HG02970 (cell line): ENCODE measurements around the gene TRA2A.
"Not testable (repeated sequence)": the region's sequence is repeated elsewhere in the genome, so short reads cannot be mapped to it uniquely, and the experiment has no call there.

Source experiments
- ATAC-seq: cut with Tn5 transposase; IDR thresholded peaks from one replicate; pipeline ENCODE4 v1.9.1; 2021; ENCODE audit warnings: mild to moderate bottlenecking, moderate library complexity, moderate number of reproducible peaks; ENCODE audit not compliant: unreplicated experiment, low FRiP score

The TRA2A gene

DNA sequence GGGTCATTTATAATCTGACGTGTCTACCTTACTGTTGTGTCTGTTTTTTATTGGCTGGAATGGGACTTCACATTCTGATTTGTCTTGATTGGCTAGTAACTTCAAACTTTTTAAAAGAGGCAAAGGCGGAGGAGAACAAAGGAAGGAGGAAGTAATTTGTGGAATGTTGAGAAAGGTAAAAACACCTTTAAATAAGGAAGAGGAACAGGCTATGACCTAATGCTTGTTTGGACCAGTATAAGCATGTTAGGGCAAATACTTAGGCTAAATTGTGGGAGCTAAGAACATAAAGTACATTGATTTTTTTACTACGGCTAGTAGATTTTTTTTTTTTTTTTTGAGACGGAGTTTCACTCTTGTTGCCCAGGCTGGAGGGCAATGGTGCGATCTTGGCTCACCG is 18.0 kb downstream of the TRA2A start:
- not testable (repeated sequence) for ATAC-seq

DNA sequence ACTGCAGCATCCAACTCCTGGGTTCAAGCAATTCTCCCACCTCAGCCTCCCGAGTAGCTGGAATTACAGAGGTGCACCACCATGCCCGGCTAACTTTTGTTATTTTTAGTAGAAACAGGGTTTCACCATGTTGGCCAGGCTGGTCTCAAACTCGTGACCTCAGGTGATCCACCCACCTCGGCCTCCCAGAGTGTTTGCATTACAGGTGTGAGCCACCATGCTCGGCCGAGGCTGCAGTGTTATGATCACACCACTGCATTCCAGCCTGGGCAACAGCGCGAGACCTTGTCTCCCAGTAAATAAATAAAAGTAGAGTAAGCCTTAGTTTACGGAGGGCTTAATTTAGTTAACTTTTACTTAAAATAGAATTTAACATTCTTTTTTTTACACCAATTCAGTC is 37.8 kb downstream of the TRA2A start:
- no peak for ATAC-seq

DNA sequence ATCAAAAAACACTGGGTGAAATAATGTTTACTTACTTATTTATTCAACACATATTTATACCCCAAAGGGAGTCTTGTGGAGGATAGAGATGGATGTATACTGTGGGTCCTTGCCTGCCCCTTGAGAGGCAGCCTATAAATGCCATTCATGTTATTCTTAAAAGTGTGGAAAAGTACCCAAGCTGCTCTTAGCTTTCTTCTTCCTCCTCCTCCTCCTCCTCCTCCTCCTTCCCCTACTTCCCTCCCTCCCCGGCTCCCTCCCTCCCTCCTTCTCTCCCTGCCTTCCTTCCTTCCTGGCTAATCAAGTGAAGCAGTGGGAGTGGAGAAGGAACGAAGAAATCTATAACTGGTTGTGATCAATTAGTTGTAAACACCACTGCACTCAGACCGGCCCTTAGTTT is 40.3 kb downstream of the TRA2A start:
- ATAC-seq, result no peak

DNA sequence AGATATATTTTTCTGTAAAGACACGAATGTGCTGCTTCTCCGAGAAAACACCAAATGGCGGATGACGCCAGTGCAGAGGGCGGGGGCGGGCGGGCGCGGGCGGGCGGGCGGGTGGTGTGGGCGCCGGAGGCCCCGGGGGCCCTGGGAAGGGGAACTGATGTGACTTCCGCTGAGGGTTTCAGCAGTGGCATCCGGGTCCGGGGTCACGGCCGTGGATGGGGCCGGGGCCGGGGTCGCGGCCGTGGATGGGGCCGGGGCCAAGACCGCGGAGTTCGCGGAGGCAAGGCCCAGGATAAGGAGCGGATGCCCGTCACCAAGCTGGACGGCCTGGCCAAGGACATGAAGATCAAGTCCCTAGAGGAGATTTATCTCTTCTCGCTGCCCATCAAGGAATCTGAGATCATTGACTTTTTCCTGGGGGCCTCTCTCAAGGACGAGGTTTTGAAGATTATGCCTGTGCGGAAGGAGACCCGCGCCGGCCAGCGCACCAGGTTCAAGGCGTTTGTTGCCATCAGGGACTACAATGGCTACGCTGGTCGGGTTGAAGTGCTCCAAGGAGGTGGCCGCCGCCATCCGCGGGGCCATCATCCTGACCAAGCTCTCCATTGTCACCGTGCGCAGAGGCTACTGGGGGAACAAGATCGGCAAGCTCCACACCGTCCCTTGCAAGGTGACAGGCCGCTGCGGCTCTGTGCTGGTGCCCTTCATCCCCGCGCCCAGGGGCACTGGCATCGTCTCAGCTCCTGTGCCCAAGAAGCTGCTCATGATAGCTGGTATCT is 41.2 kb downstream of the TRA2A start:
- no peak for ATAC-seq

DNA sequence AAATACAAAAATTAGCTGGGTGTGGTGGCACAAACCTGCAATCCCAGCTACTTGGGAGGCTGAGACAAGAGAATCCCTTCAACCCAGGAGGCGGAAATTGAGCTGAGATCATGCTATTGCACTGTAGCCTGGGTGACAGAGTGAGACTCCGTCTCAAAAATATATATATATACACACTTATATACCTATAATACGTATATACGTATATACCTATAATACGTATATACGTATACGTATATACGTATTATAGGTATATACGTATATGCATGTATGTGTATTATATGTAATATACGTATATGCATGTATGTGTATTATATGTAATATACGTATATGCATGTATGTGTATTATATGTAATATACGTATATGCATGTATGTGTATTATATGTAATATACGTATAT is 43.1 kb downstream of the TRA2A start:
- ATAC-seq, result not testable (repeated sequence)

DNA sequence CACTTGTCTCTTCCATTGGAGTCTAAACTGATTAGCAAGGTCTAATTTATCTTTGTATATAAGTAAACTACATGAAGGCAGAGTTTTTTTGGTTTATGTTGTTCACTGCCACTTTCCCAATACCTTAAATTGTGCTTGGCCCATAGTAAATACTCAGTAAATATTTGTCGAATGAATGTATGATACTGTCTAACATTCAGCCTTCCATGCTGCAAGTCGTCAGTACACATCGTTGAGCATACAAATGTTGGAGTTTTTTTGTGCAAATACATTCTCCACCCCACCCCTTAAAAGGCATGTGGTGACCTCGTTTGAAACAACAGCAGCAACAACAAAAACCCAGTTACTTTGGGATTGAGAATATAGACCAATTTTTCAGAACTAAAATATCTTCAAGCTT is 44.1 kb downstream of the TRA2A start:
- no peak for ATAC-seq

DNA sequence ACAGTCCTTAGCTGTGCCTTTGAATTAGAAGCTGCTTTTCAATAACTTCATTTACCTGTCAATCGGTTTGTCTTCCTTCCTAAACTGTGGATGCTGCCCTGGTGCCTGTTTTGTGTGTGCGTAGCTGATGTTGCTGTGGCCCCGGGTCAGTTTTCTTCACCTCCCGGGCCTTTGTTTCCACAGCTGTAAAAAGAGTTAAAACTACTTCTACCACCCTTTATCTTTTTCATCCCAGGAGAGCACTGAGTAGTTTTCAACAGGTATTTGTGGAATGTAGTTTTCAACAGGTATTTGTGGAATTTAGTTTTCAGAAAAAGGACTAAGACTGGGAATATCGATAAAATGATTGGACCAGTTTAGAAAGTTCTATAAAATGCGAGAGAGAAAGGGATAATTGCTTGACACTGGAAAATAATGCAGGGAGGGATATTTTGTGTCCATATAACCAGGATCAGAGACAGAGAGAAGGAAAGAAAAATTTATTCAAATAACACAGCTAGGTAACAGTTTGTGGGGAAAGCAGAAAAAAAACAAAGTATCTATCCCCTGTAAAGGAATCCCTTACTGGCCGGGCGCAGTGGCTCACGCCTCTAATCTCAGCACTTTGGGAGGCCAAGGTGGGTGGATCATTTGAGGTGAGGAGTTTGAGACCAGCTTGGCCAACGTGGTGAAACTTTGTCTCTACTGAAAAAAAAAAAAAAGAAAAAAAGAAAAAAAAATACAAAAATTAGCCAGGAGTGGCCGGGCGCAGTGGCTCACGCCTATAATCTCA is 45.6 kb downstream of the TRA2A start:
- no peak for ATAC-seq

DNA sequence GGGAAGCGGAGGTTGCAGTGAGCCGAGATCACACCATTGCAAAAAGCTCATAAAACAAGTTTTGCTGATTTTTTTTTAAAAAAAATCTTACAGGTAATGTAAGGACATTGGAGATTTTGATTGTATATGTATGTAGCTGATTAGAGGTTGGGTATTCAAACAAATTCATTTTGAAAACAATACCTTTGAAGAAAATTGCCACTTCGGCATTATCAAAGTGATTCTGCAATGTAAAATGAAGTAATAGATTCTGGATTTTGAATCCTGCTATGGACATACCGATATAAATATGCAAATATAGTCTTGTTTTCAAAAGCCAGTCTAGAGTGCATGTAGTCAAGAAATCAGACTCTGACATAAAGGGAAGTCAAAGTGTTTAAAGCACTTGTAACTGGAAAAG is 49.1 kb downstream of the TRA2A start:
- no peak for ATAC-seq

DNA sequence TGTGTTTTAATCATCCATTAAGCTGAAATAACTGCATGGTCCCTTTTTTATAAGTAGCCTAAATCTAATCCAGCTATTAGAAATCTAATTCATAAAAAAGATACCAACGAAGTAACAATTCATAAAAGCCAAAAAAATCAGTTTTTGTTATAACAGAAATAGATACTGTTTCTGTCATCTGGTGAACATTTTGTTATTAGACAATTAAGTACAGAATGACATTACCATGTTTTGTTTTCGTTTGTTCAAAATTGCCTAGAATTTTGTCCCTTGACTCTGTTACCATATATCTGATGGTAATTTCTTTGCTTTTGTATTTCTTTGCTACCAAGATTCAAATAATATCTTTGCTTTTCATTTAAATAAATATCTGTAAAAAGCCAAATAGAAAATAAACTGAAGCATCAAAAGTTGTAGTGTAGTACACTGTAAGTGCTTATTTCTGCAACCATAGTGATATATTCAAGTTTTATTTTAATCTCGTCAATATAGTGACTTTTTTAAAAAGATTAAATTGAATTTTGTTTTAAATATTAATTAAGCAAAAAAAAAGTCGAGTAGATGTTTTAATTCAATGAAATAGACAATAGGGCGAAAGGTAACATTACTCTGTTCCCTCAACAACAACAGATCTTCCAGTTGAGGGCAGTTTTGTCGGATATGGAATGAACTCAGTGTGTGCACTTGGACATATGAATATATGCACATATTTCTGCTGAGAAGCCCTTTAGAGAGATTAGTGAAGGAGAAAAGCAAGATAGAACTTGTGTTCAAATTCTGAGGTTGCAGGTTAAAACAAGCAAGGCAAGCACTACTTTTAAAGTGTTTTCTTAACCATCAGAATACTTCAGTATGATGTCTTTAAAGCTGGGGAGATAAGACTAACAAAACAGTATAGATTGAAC is 53.6 kb downstream of the TRA2A start:
- ATAC-seq, result no peak

DNA sequence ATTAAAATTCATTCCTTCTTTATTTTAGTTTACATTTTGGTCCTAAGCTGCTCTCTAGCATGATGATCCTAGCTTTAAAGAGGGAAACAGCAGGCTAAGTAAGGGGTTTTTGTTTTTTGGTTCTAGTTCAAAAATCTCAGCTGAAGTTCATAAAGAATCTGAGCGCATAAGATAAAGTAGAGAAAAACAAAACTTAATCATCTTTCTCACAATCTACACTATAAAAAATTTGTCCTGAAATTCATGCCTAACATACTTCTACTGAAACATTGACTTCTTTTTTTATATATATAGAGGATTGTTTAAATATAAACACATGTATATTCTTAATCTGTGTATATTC is 54.7 kb downstream of the TRA2A start:
- no peak for ATAC-seq

DNA sequence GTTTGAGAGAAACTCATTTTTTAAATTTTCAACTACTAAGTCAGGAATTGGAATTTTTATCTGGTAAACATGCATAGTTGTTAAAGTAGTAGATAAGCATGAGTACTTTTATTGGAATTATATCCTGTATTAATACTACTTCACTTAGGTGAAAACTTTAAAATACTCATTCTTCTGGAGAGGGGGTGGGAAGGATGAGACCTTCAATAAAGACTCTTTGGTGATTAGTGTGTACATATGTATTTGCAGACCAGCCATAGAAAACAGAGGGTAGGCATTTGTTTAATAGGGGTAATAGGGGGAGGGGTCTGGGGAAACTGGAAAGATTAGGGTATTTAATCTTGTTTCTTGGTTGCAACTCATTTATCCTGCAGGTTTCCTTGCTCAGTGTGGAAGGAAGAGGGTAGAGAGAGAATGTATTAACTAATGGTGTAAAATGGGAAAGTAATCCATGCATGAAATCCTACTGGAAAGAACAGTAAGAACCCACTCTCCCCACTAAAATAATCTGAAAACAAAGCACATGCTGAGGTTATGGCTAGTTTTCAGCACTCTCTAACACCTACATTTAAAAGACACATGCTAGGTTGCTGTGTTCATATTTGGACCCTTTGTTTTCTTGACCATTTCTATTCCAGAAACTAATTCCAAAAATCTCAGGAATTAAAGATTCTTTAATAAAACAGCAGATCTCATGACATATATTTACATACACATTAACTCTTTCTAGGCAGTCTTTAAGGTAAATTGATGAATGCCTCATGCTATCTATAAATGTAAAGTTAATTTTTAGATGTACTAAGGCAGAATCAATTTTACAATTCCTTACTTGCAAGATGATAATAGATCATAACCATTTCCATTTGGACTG is 55.3 kb downstream of the TRA2A start:
- no peak for ATAC-seq

DNA sequence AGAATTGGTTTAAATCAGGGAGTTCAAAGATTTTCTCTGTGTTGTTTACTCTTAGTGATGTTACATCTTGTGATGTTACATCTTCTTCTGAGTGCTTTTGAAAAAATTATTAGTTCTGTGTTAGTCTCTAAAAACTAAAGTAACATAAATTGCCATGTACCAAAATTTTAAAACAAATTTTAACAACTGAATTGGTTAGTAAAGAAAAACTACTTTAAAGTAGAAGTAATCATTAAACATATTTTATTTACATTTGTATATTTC is 56.3 kb downstream of the TRA2A start:
- ATAC-seq, result no peak

DNA sequence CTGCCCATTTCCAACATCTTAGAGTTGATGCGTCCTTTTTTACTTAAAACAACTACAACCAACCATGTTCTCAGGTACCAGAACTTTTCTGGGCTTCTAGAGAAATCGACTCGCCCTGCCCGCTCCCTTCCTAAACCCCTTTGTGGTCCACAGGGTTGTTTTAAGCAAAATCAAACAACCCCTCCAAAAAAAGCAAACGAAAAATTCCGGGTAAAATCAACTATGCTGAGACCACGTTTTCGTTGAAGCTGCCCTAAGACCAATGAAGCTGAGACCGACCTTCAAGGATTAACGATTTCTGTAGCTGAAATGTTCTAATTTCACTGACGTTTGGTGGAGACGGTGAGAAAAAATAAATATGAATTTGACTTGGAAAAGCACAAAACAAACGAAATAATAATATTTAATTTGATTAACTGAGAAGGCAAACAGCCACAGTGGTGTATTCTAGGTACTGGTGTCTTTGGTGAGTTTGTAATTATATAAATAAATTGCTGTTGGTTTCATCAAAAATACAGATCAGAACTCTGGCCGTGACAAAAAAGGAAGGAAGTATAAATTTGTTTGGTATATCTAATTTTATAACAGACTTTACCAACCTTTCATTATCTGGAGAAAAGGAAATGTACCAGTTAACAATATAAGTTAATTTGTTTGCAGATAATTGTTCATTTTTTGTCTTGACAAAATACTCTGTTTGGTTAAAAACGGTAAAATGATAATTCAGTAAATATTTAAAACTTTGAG is 56.8 kb downstream of the TRA2A start:
- ATAC-seq, result no peak

DNA sequence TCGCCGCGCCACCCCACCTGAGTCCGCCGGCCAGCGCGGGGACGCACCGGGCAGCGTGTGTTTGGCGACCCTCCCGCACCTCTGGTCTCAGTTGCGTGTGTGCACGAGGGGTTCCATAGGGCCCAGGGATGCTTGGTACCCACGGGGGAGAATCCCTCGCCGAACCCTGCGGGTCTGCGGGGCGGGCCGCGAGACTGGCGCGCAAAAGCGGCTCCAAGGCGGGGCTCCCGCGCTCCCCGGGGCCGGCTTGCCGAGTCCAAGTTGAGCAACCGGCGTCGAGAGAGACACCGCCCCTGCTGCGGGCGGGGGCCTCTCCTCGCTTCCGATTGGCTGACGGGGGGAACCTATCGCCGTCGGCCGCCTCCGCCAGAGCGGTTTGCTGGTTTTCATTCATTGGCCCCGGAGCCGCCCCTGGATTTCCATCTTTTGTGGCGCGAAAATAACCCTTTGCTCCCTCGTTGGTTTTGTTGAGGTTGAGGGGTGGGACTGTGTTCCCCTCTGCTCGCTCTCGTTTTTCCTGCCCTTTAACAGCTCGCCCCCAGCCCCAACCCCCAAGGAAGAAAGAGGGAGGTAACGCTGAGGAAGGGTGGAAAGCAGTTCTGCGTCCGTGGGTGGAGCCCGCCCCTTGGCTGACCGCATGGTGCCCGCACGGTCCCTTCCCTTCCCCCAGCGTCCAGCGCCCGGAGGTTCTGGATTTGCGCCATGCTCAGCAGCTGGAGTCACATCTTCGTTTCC is 57.5 kb downstream of the TRA2A start:
- peak; percentile 67 for ATAC-seq

DNA sequence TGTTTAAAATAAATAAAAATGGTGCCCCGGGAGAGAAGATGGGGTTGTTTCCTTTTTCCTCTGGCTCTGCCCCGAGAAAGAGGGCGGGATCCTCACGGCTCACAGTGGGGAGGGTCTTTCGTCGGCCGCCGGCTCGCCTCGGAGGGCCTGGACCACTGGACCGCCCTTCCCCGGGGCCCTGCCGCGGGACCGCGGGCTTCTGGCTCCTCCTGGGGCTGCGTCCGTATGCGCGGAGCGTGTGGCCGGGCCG is 58.0 kb downstream of the TRA2A start:
- no peak for ATAC-seq

DNA sequence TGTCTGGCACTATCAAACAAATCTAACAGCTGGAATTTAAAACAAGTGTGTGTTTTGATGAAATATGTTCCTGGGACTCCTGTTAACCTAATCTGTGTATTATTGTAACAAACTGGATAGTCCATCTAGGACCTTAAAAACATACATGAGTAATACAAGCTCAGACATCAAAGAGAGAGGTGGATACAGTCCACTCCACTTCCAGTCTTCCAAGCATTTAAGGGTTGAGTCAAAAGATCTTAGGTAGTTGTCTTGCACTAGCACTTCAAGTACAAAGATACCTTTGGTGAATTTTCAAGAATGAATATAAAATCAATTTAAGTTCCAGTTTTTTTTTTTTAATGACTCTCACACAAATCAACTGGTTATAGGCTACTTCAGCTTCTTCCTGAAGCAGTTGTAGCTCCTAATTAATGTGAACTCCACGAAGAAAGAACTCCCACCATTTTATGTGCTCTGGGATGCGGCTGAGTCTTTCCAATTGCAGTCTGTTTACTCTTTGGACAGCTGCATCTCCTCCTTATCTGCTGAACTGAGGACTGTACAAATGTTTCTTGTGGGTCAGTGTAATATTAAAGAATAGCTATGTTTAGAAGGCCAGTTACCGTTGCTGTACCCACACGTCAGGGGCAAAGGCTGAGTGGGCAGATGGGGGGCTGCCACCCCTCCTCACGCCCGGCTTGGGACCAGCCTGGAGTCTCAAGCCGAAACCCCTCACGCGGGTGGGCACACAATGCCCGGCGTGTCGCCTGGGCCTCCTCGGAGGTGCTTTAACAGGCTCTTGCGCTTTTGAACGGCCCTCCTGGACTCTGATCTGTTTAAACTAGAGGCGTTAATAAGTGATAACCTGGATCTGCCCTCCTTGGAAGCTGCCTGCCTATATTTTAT is 58.6 kb downstream of the TRA2A start:
- no peak for ATAC-seq

DNA sequence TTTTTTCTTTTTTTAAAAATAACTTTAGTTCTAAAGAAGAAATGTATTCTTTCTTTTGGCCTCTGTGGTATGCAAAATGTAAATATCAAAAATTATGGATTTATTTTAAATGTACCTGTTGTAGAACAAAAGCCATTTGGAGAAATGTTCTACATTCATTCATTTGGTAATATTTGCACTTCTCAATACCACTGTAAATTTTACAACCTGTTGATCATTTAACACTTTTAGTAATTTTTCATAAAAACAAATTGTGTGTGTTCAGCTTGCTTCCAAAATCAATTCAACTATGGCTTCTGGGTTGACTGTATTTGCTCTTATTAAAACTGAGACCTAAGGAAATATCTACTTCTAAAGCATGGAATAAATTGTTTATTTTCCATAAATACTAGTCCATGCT is 59.2 kb downstream of the TRA2A start:
- no peak for ATAC-seq

DNA sequence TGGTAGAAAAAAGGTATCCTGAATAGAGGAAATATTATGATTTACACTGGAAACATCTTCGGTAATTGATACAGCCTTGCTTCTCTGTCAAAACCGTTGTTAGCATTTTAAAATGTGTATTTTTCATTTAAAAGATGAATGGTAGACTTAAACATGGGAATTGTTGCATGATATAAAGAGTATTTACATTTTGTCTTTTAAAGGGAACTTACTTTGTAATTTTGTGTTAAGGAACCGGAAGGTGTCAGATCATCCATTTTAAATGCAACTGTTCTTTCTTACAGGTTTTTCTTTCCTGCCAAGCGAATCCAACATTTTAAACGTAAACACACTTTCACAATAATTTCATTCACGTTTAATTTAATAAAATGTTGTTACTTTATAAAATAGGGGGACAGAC is 59.7 kb downstream of the TRA2A start:
- no peak for ATAC-seq
